Measurements from ENCODE around the gene PRKD3. TPM values are rescaled to one million over a fixed set of nuclear protein-coding genes. Genes with fewer than 3 reads are reported as not detected.

PRKD3 gene
- total RNA-seq, 2 experiments from 2014 or later, result 22.5 to 24.7 TPM

Other genes starting within 250 kb of the PRKD3 start
- gene HEATR5B, start 240.5 kb downstream of the PRKD3 start, total RNA-seq, result 10 to 100 TPM; 18.1 to 20.3 TPM
- 10 to 100 TPM; 12.6 to 13.0 TPM for gene GPATCH11, start 240.3 kb downstream of the PRKD3 start, total RNA-seq
- gene EIF2AK2, start 167.9 kb downstream of the PRKD3 start, total RNA-seq, result 10 to 100 TPM; 48.1 to 52.6 TPM
- not detected for gene SULT6B1, start 136.2 kb downstream of the PRKD3 start, total RNA-seq
- gene CEBPZOS, start 128.3 kb downstream of the PRKD3 start, total RNA-seq, result 10 to 100 TPM; 29.3 to 33.2 TPM
- gene CEBPZ, start 93.2 kb downstream of the PRKD3 start, total RNA-seq, result 10 to 100 TPM; 62.3 to 74.6 TPM
- 10 to 100 TPM; 22.8 to 23.0 TPM for gene NDUFAF7, start 93.2 kb downstream of the PRKD3 start, total RNA-seq
- gene QPCT, start 19.8 kb upstream of the PRKD3 start, total RNA-seq, result under 1 TPM; 0.43 to 0.68 TPM